HL-60 (cell line): ENCODE results near the gene IFT80.

Source experiments
- DNase-seq, 2 experiments: peaks; one replicate each; pipeline ENCODE4 v3.0.0-alpha.2; 2010 to 2020; ENCODE audit warnings: low read depth in 1 of 2, low spot score in 1 of 2
- H3K27ac ChIP-seq: fragments of 250-450 bp; sonication (Bioruptor Pico); replicated peaks from 2 replicates; pipeline ENCODE4 v1.5.1; 2020; ENCODE audit warnings: mild to moderate bottlenecking, moderate library complexity
- H3K27me3 ChIP-seq: fragments of 250-450 bp; sonication (Bioruptor Pico); 2 replicates; pipeline ENCODE4 v1.5.1; 2021; ENCODE audit warnings: mild to moderate bottlenecking, moderate library complexity; ENCODE audit not compliant: insufficient read depth, poor library complexity, severe bottlenecking
- H3K4me3 ChIP-seq: replicated peaks from 2 replicates; pipeline ENCODE4 v1.5.1; 2011; ENCODE audit warnings: mild to moderate bottlenecking, control low read depth, low read length; ENCODE audit not compliant: insufficient read depth
- CTCF ChIP-seq: IDR thresholded peaks from one replicate; pipeline ENCODE4 v1.5.1; 2011; ENCODE audit warnings: low read length, control low read depth, inconsistent platforms; ENCODE audit not compliant: insufficient read depth
- GABPA ChIP-seq: IDR thresholded peaks from 2 replicates; pipeline ENCODE4 v1.6.1; 2012; ENCODE audit warnings: low read depth
- POLR2AphosphoS5 ChIP-seq: IDR thresholded peaks from 2 replicates; pipeline ENCODE4 v1.6.1; 2012; ENCODE audit warnings: low read depth
- REST ChIP-seq: IDR thresholded peaks from 2 replicates; pipeline ENCODE4 v1.6.1; 2012; ENCODE audit warnings: low read depth; ENCODE audit not compliant: insufficient replicate concordance
- SPI1 ChIP-seq: IDR thresholded peaks from 2 replicates; pipeline ENCODE4 v1.6.1; 2012; ENCODE audit warnings: low read depth, mild to moderate bottlenecking, borderline replicate concordance

IFT80 gene

GRCh38 chr3:160427832-160428424 lies 28.9 kb upstream of the IFT80 start:
- no peak for DNase-seq
- TF ChIP-seq CTCF (no peak), POLR2AphosphoS5 (peak; percentile 46)
- Histone ChIP-seq H3K27me3 (no peaks in the 10 kb centered on the region), H3K4me3 (no peak overlapping the region), H3K27ac (no peak overlapping the region)

GRCh38 chr3:160417311-160417710 lies 18.3 kb upstream of the IFT80 start:
- no peak overlapping the region for H3K27ac ChIP-seq
- TF ChIP-seq REST (no peak), SPI1 (no peak), GABPA (no peak), CTCF (no peak), POLR2AphosphoS5 (no peak)
- no peak for DNase-seq
- no peaks in the 10 kb centered on the region for H3K27me3 ChIP-seq
- no peak overlapping the region for H3K4me3 ChIP-seq

- no peak for TF ChIP-seq REST
- peak; percentile 34; the same call in 1 of the 2 replicates for TF ChIP-seq SPI1
- TF ChIP-seq CTCF: peak; percentile 50
- no peak for TF ChIP-seq GABPA
- Histone ChIP-seq H3K4me3 (no peak overlapping the region), H3K27me3 (no peaks in the 10 kb centered on the region), H3K27ac (no peak overlapping the region)
- peak; percentile 59 to 68 for DNase-seq
These were observed 14.7 kb upstream of the IFT80 start for GRCh38 chr3:160413613-160414248.

GRCh38 chr3:160412477-160412876 lies 13.5 kb upstream of the IFT80 start:
- TF ChIP-seq CTCF (no peak), POLR2AphosphoS5 (no peak), SPI1 (no peak)
- H3K27ac ChIP-seq: no peak overlapping the region
- no peak for DNase-seq
- H3K4me3 ChIP-seq: no peak overlapping the region
- H3K27me3 ChIP-seq: no peaks in the 10 kb centered on the region
